HEK293 (cell line): ENCODE measurements around the gene CHRNA9.

ENCODE experiments used
- CTCF ChIA-PET: fragments of 350-600 bp; formaldehyde crosslinking; extraction: SDS; loops from one replicate; lab custom pipeline; 2021; ENCODE audit warnings: antibody characterized with exemption; lab: Yijun Ruan, JAX
- POLR2A ChIA-PET: fragments of 300-600 bp; formaldehyde crosslinking; extraction: SDS; loops from one replicate; lab custom pipeline; 2020; ENCODE audit warnings: antibody characterized with exemption, inconsistent platforms; lab: Yijun Ruan, JAX
- H3K27ac ChIP-seq: fragments of 200-500 bp; sonication (Bioruptor generic); 2 replicates; pipeline ENCODE4 v1.5.1; 2014; ENCODE audit warnings: low read depth, low read length, control low read depth, inconsistent platforms; ENCODE audit errors: extremely low read depth
- H3K36me3 ChIP-seq, 2 experiments: fragments of 200-500 bp in 1 of 2; sonication (Bioruptor generic) in 1 of 2; 1 replicate in 1 of 2; 2 replicates in 1 of 2; pipeline ENCODE4 v1.5.1; 2014 to 2017; ENCODE audit warnings: inconsistent platforms in 2 of 2, low read length in 2 of 2; ENCODE audit not compliant: control insufficient read depth in 2 of 2, insufficient read depth in 1 of 2
- H3K4me1 ChIP-seq: fragments of 200-500 bp; sonication (Bioruptor generic); 2 replicates; pipeline ENCODE4 v1.5.1; 2014; ENCODE audit warnings: mild to moderate bottlenecking, low read length, inconsistent platforms; ENCODE audit not compliant: control insufficient read depth, insufficient read depth
- H3K4me3 ChIP-seq: 2 replicates; pipeline ENCODE4 v1.5.1; 2011; ENCODE audit warnings: low read depth, mild to moderate bottlenecking, control low read depth, low read length, moderate library complexity
- H3K9me3 ChIP-seq: fragments of 200-500 bp; sonication (Bioruptor generic); 2 replicates; pipeline ENCODE4 v1.5.1; 2014; ENCODE audit warnings: low read depth, low read length, inconsistent platforms; ENCODE audit not compliant: control insufficient read depth, insufficient read depth
- FEZF1 ChIP-seq: fragments of 450-650 bp; formaldehyde crosslinking; IDR thresholded peaks from 2 replicates; pipeline ENCODE4 v1.5.1; 2016; ENCODE audit warnings: missing biosample characterization, missing genetic modification characterization
- HOXD13 ChIP-seq: sonication (generic); formaldehyde crosslinking; IDR thresholded peaks from 2 replicates; pipeline ENCODE4 v1.8.0; 2022; ENCODE audit warnings: missing genetic modification reagents, borderline replicate concordance
- KLF9 ChIP-seq: fragments of 450-650 bp; formaldehyde crosslinking; IDR thresholded peaks from 2 replicates; pipeline ENCODE4 v1.5.1; 2016; ENCODE audit warnings: missing biosample characterization, missing genetic modification characterization, low read depth
- SETDB1 ChIP-seq: IDR thresholded peaks from one replicate; pipeline ENCODE4 v1.6.1; 2017; ENCODE audit warnings: mild to moderate bottlenecking, low read length, moderate library complexity, mixed read lengths; ENCODE audit not compliant: insufficient read length
- ZBTB17 ChIP-seq: fragments of 450-650 bp; formaldehyde crosslinking; IDR thresholded peaks from 2 replicates; pipeline ENCODE4 v1.5.1; 2016; ENCODE audit warnings: missing biosample characterization, missing genetic modification characterization
- ZBTB8A ChIP-seq: fragments of 450-650 bp; formaldehyde crosslinking; IDR thresholded peaks from 2 replicates; pipeline ENCODE4 v1.5.1; 2016; ENCODE audit warnings: missing biosample characterization, missing genetic modification characterization
- ZFP37 ChIP-seq: fragments of 450-650 bp; formaldehyde crosslinking; IDR thresholded peaks from 2 replicates; pipeline ENCODE4 v1.5.1; 2016; ENCODE audit warnings: missing biosample characterization, missing genetic modification characterization
- ZNF16 ChIP-seq: fragments of 450-650 bp; formaldehyde crosslinking; IDR thresholded peaks from 2 replicates; pipeline ENCODE4 v1.5.1; 2016; ENCODE audit warnings: low read depth, missing biosample characterization, missing genetic modification characterization
- ZNF19 ChIP-seq: fragments of 450-650 bp; formaldehyde crosslinking; IDR thresholded peaks from 2 replicates; pipeline ENCODE4; 2016; ENCODE audit warnings: missing biosample characterization, missing genetic modification characterization, low read depth
- ZNF248 ChIP-seq: fragments of 450-650 bp; formaldehyde crosslinking; IDR thresholded peaks from 2 replicates; pipeline ENCODE4 v1.5.1; 2017; ENCODE audit warnings: missing biosample characterization, missing genetic modification characterization
- ZNF555 ChIP-seq: fragments of 450-650 bp; formaldehyde crosslinking; conservative IDR thresholded peaks from 2 replicates; pipeline ENCODE4 v1.5.1; 2017; ENCODE audit warnings: missing biosample characterization, mild to moderate bottlenecking, missing genetic modification characterization, inconsistent platforms
- ZNF623 ChIP-seq: fragments of 450-650 bp; formaldehyde crosslinking; IDR thresholded peaks from 2 replicates; pipeline ENCODE4 v1.5.1; 2016; ENCODE audit warnings: missing biosample characterization, missing genetic modification characterization
- ZNF626 ChIP-seq: fragments of 450-650 bp; sonication (Bioruptor Pico); formaldehyde crosslinking; IDR thresholded peaks from 2 replicates; pipeline ENCODE4 v1.5.1; 2018; ENCODE audit warnings: missing biosample characterization, missing genetic modification characterization, inconsistent platforms
- ZNF791 ChIP-seq: fragments of 450-650 bp; formaldehyde crosslinking; IDR thresholded peaks from 2 replicates; pipeline ENCODE4 v1.5.1; 2016; ENCODE audit warnings: missing biosample characterization, missing genetic modification characterization
- ZNF792 ChIP-seq: fragments of 450-650 bp; formaldehyde crosslinking; IDR thresholded peaks from 2 replicates; pipeline ENCODE4 v1.5.1; 2016; ENCODE audit warnings: missing biosample characterization, missing genetic modification characterization
- ZNF837 ChIP-seq: fragments of 450-650 bp; formaldehyde crosslinking; IDR thresholded peaks from 2 replicates; pipeline ENCODE4 v1.5.1; 2016; ENCODE audit warnings: missing biosample characterization, missing genetic modification characterization
- TF ChIP-seq, protein P1 (sequence below): fragments of 450-650 bp; formaldehyde crosslinking; IDR thresholded peaks from 2 replicates; pipeline ENCODE4 v1.5.1; 2016; ENCODE audit warnings: missing biosample characterization, missing genetic modification characterization
- TF ChIP-seq, protein P2 (sequence below): fragments of 450-650 bp; formaldehyde crosslinking; IDR thresholded peaks from 2 replicates; pipeline ENCODE4 v1.5.1; 2016; ENCODE audit warnings: missing biosample characterization, missing genetic modification characterization
- TF ChIP-seq, protein P3 (sequence below): fragments of 450-650 bp; formaldehyde crosslinking; IDR thresholded peaks from 2 replicates; pipeline ENCODE4 v1.5.1; 2017; ENCODE audit warnings: missing biosample characterization, missing genetic modification characterization
- TF ChIP-seq, protein P4 (sequence below): fragments of 450-650 bp; formaldehyde crosslinking; IDR thresholded peaks from 2 replicates; pipeline ENCODE4 v1.5.0; 2017; ENCODE audit warnings: missing biosample characterization, missing genetic modification characterization, borderline replicate concordance
- TF ChIP-seq, protein P5 (sequence below): fragments of 450-650 bp; formaldehyde crosslinking; IDR thresholded peaks from 2 replicates; pipeline ENCODE4 v1.5.1; 2017; ENCODE audit warnings: missing biosample characterization, missing genetic modification characterization
- TF ChIP-seq, protein P6 (sequence below): fragments of 450-650 bp; formaldehyde crosslinking; conservative IDR thresholded peaks from 2 replicates; pipeline ENCODE4 v1.5.1; 2016; ENCODE audit warnings: low read depth, missing biosample characterization, missing genetic modification characterization

Gene CHRNA9

DNA sequence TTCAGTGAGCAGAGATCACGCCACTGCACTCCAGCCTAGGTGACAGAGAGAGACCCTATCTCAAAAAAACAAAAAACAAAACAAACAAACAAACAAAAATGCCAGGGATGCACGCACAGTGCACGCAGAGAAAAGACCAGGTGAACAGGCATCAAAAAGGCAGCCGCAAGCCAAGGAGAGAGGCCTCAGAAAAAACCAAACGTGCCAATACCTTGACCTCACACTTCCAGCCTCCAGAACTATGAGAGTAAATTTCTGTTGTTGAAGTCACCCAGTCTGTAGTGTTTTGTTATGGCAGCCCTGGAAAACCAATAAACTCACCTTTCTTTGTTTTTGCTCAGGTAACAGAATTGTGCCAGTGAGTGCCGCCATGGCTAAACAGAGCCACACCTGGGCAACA is 66.0 kb downstream of the CHRNA9 start:
- POLR2A ChIA-PET = no interaction called here
- Histone ChIP-seq H3K4me1 (peaks cover 4% of the 10 kb centered on the region; the same call in 1 of the 2 replicates), H3K4me3 (no peak overlapping the region), H3K9me3 (no peaks in the 10 kb centered on the region), H3K27ac (no peak overlapping the region), H3K36me3 (no peaks in the 10 kb centered on the region)
- CTCF ChIA-PET = interaction anchor here (0.6 kb wide), 1 partner anchor 846 kb away, joined by 3 read pairs; no protein-coding TSS in a partner anchor
- TF ChIP-seq ZNF19 (tag by site-specific recombination) (no peak), SETDB1 (no peak), ZNF837 (tag by site-specific recombination) (no peak), ZNF555 (tag by site-specific recombination) (no peak), ZNF791 (tag by site-specific recombination) (no peak), FEZF1 (tag by site-specific recombination) (no peak), HOXD13 (CRISPR knock-in tag) (no peak), ZNF626 (tag by site-specific recombination) (no peak), KLF9 (tag by site-specific recombination) (no peak)
- TF ChIP-seq, protein P1, sequence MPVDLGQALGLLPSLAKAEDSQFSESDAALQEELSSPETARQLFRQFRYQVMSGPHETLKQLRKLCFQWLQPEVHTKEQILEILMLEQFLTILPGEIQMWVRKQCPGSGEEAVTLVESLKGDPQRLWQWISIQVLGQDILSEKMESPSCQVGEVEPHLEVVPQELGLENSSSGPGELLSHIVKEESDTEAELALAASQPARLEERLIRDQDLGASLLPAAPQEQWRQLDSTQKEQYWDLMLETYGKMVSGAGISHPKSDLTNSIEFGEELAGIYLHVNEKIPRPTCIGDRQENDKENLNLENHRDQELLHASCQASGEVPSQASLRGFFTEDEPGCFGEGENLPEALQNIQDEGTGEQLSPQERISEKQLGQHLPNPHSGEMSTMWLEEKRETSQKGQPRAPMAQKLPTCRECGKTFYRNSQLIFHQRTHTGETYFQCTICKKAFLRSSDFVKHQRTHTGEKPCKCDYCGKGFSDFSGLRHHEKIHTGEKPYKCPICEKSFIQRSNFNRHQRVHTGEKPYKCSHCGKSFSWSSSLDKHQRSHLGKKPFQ = no peak
- TF ChIP-seq, protein P2, sequence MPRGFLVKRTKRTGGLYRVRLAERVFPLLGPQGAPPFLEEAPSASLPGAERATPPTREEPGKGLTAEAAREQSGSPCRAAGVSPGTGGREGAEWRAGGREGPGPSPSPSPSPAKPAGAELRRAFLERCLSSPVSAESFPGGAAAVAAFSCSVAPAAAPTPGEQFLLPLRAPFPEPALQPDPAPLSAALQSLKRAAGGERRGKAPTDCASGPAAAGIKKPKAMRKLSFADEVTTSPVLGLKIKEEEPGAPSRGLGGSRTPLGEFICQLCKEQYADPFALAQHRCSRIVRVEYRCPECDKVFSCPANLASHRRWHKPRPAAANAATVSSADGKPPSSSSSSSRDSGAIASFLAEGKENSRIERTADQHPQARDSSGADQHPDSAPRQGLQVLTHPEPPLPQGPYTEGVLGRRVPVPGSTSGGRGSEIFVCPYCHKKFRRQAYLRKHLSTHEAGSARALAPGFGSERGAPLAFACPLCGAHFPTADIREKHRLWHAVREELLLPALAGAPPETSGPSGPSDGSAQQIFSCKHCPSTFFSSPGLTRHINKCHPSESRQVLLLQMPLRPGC (tag by site-specific recombination) = no peak
- TF ChIP-seq, protein P3, sequence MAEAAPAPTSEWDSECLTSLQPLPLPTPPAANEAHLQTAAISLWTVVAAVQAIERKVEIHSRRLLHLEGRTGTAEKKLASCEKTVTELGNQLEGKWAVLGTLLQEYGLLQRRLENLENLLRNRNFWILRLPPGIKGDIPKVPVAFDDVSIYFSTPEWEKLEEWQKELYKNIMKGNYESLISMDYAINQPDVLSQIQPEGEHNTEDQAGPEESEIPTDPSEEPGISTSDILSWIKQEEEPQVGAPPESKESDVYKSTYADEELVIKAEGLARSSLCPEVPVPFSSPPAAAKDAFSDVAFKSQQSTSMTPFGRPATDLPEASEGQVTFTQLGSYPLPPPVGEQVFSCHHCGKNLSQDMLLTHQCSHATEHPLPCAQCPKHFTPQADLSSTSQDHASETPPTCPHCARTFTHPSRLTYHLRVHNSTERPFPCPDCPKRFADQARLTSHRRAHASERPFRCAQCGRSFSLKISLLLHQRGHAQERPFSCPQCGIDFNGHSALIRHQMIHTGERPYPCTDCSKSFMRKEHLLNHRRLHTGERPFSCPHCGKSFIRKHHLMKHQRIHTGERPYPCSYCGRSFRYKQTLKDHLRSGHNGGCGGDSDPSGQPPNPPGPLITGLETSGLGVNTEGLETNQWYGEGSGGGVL (tag by site-specific recombination) = no peak
- TF ChIP-seq, protein P4, sequence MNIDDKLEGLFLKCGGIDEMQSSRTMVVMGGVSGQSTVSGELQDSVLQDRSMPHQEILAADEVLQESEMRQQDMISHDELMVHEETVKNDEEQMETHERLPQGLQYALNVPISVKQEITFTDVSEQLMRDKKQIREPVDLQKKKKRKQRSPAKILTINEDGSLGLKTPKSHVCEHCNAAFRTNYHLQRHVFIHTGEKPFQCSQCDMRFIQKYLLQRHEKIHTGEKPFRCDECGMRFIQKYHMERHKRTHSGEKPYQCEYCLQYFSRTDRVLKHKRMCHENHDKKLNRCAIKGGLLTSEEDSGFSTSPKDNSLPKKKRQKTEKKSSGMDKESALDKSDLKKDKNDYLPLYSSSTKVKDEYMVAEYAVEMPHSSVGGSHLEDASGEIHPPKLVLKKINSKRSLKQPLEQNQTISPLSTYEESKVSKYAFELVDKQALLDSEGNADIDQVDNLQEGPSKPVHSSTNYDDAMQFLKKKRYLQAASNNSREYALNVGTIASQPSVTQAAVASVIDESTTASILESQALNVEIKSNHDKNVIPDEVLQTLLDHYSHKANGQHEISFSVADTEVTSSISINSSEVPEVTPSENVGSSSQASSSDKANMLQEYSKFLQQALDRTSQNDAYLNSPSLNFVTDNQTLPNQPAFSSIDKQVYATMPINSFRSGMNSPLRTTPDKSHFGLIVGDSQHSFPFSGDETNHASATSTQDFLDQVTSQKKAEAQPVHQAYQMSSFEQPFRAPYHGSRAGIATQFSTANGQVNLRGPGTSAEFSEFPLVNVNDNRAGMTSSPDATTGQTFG (tag by site-specific recombination) = no peak
- TF ChIP-seq, protein P5, sequence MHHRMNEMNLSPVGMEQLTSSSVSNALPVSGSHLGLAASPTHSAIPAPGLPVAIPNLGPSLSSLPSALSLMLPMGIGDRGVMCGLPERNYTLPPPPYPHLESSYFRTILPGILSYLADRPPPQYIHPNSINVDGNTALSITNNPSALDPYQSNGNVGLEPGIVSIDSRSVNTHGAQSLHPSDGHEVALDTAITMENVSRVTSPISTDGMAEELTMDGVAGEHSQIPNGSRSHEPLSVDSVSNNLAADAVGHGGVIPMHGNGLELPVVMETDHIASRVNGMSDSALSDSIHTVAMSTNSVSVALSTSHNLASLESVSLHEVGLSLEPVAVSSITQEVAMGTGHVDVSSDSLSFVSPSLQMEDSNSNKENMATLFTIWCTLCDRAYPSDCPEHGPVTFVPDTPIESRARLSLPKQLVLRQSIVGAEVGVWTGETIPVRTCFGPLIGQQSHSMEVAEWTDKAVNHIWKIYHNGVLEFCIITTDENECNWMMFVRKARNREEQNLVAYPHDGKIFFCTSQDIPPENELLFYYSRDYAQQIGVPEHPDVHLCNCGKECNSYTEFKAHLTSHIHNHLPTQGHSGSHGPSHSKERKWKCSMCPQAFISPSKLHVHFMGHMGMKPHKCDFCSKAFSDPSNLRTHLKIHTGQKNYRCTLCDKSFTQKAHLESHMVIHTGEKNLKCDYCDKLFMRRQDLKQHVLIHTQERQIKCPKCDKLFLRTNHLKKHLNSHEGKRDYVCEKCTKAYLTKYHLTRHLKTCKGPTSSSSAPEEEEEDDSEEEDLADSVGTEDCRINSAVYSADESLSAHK = no peak

DNA sequence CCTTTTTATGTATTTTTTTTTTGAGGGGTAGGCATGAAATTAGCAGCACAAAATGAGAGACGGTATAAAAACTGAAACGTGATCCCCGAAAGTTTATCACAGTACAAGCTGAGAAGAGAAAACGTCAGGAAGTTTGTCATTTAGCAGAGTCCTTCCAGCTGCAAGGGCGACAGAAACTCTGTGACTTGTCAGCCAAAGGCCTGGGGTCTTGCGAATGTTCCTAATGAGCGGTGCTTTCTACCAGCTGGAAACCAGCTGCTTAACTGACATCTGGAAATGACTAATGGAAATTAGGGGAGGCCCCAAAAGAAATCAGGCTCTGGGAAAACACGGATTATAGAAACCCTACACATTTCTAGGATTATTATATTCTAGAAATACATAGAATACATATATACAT is 66.5 kb downstream of the CHRNA9 start:
- Histone ChIP-seq H3K4me1 (no peaks in the 10 kb centered on the region), H3K27ac (no peak overlapping the region), H3K36me3 (no peaks in the 10 kb centered on the region), H3K4me3 (no peak overlapping the region), H3K9me3 (no peaks in the 10 kb centered on the region)
- ChIA-PET CTCF (no interaction called here), POLR2A (no interaction called here)
- TF ChIP-seq ZBTB8A (tag by site-specific recombination) = no peak
- TF ChIP-seq ZNF792 = no peak
- TF ChIP-seq ZFP37 (tag by site-specific recombination) = no peak
- TF ChIP-seq, protein P6, sequence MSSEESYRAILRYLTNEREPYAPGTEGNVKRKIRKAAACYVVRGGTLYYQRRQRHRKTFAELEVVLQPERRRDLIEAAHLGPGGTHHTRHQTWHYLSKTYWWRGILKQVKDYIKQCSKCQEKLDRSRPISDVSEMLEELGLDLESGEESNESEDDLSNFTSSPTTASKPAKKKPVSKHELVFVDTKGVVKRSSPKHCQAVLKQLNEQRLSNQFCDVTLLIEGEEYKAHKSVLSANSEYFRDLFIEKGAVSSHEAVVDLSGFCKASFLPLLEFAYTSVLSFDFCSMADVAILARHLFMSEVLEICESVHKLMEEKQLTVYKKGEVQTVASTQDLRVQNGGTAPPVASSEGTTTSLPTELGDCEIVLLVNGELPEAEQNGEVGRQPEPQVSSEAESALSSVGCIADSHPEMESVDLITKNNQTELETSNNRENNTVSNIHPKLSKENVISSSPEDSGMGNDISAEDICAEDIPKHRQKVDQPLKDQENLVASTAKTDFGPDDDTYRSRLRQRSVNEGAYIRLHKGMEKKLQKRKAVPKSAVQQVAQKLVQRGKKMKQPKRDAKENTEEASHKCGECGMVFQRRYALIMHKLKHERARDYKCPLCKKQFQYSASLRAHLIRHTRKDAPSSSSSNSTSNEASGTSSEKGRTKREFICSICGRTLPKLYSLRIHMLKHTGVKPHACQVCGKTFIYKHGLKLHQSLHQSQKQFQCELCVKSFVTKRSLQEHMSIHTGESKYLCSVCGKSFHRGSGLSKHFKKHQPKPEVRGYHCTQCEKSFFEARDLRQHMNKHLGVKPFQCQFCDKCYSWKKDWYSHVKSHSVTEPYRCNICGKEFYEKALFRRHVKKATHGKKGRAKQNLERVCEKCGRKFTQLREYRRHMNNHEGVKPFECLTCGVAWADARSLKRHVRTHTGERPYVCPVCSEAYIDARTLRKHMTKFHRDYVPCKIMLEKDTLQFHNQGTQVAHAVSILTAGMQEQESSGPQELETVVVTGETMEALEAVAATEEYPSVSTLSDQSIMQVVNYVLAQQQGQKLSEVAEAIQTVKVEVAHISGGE (tag by site-specific recombination) = no peak
- TF ChIP-seq ZNF623 (tag by site-specific recombination) = no peak
- TF ChIP-seq ZNF837 (tag by site-specific recombination) = no peak
- TF ChIP-seq ZNF248 (tag by site-specific recombination) = no peak
- no peak for TF ChIP-seq ZBTB17 (tag by site-specific recombination)
- TF ChIP-seq ZNF16 (tag by site-specific recombination) = no peak
